Karpas-422 (cell line): Measurements from ENCODE around the gene HINFP. TPM values are rescaled to one million over a fixed set of nuclear protein-coding genes. Genes with fewer than 3 reads are reported as not detected.
"Not testable (repeated sequence)": the region's sequence is repeated elsewhere in the genome, so short reads cannot be mapped to it uniquely, and the experiment has no call there.

Experiments used
- DNase-seq: peaks from one replicate; pipeline ENCODE4 v3.0.0-alpha.2; 2015
- H2AFZ ChIP-seq: fragments of 200-600 bp; sonication (generic); 2 replicates; pipeline ENCODE4 v1.6.1; 2014; ENCODE audit warnings: antibody characterized with exemption, low read length, mixed read lengths
- H3K27ac ChIP-seq: fragments of 200-600 bp; sonication (generic); 2 replicates; pipeline ENCODE4 v1.5.1; 2014; ENCODE audit warnings: mild to moderate bottlenecking, low read length, moderate library complexity
- H3K27me3 ChIP-seq: fragments of 200-600 bp; sonication (generic); 2 replicates; pipeline ENCODE4 v1.6.1; 2014; ENCODE audit warnings: low read length, mixed read lengths
- H3K36me3 ChIP-seq: fragments of 200-600 bp; sonication (generic); 2 replicates; pipeline ENCODE4 v1.6.1; 2014; ENCODE audit warnings: low read length, mixed read lengths; ENCODE audit not compliant: insufficient read depth
- H3K4me1 ChIP-seq: fragments of 200-600 bp; sonication (generic); 2 replicates; pipeline ENCODE4 v1.6.1; 2014; ENCODE audit warnings: mild to moderate bottlenecking, low read length, mixed read lengths
- H3K4me2 ChIP-seq: fragments of 200-600 bp; sonication (generic); 2 replicates; pipeline ENCODE4 v1.6.1; 2014; ENCODE audit warnings: low read length, low read depth, mild to moderate bottlenecking; ENCODE audit not compliant: poor library complexity, severe bottlenecking
- H3K4me3 ChIP-seq: fragments of 200-600 bp; sonication (generic); 2 replicates; pipeline ENCODE4 v1.5.1; 2014; ENCODE audit warnings: mild to moderate bottlenecking, antibody characterized with exemption, low read length, mixed read lengths
- H3K79me2 ChIP-seq: fragments of 200-600 bp; sonication (generic); 2 replicates; pipeline ENCODE4 v1.6.1; 2014; ENCODE audit warnings: mild to moderate bottlenecking, low read length, mixed read lengths
- H3K9ac ChIP-seq: fragments of 200-600 bp; sonication (generic); 2 replicates; pipeline ENCODE4 v1.6.0; 2014; ENCODE audit warnings: low read length
- H3K9me2 ChIP-seq: fragments of 200-600 bp; sonication (generic), shearing (Covaris generic); replicated peaks from 2 replicates; pipeline ENCODE4 v1.6.0; 2014; ENCODE audit warnings: mild to moderate bottlenecking, low read length, moderate library complexity; ENCODE audit not compliant: insufficient read depth
- H3K9me3 ChIP-seq: fragments of 300-700, 200-600 bp; sonication (generic); 2 replicates; pipeline ENCODE4 v1.6.1; 2014; ENCODE audit warnings: low read length, mixed read lengths
- H4K20me1 ChIP-seq: fragments of 200-600 bp; sonication (generic); 2 replicates; pipeline ENCODE4 v1.6.1; 2014; ENCODE audit warnings: mild to moderate bottlenecking, antibody characterized with exemption, low read length, low read depth; ENCODE audit not compliant: insufficient read depth
- total RNA-seq: library from RNA; depleted of rRNA; stranded (reverse); fragments of >200 nt; shearing (Covaris generic); gene quantifications from 2 replicates; pipeline ENCODE4 v1.2.3, GENCODE V29; 2014; ENCODE audit warnings: low replicate concordance

Gene HINFP
- total RNA-seq, 1 experiment from 2014 or later = 22.4 TPM

DNA sequence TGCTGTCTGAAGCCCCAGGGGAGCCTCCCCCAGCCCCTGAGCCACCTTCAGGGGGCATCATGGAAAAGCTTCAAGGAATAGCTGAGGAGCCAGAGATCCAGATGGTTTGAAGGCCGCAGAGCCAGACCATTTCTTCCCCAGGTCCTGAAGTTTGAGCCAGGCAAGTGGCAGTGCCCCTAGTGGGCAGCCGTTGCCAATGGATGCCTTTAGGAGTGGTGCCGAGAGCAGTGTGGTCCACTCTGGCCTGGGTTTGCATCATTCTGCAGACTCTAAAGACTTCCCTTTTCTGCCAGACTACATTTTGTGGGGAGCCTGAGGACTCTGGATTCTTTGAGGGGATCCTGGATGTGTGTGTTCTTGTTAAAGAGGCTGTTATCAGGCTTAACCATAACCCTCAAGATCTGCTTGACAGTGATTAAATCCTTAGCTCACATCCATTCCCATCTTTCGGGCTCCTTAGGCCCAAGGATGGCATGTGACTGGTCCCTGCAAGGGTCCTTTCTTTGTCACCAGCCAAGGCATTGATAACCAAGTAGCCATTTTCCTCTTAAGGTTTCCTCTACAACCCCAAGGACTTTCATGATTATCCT, 13.1 kb downstream of the HINFP start:
- H3K27ac ChIP-seq = no peak overlapping the region
- H3K4me1 ChIP-seq = no peaks in the 10 kb centered on the region
- H4K20me1 ChIP-seq = no peaks in the 10 kb centered on the region
- H3K4me3 ChIP-seq = no peak overlapping the region
- no peaks in the 10 kb centered on the region for H3K79me2 ChIP-seq
- no peak overlapping the region for H3K9ac ChIP-seq
- H3K27me3 ChIP-seq = no peaks in the 10 kb centered on the region
- H3K9me2 ChIP-seq = no peaks in the 10 kb centered on the region
- H3K4me2 ChIP-seq = no peak overlapping the region
- H2AFZ ChIP-seq = no peak overlapping the region
- no peaks in the 10 kb centered on the region for H3K36me3 ChIP-seq
- peak; percentile 44 for DNase-seq
- H3K9me3 ChIP-seq = no peaks in the 10 kb centered on the region

DNA sequence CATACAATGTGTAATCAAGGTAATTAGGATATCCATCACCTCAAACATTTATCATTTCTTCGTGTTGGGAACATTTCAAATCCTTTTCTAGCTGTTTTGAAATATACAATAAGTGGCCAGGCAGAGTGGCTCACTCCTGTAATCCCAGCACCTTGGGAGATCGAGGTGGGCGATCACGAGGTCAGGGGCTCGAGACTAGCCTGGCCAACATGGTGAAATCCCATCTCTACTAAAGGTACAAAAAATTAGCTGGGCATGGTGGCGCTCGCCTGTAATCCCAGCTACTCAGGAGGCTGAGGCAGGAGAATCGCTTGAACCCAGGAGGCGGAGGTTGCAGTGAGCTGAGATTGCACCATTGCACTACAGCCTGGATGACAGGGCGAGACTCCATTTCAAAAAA, 17.9 kb downstream of the HINFP start:
- H3K4me1 ChIP-seq, H3K4me2 ChIP-seq, H3K4me3 ChIP-seq, H2AFZ ChIP-seq, H3K79me2 ChIP-seq, H3K9me2 ChIP-seq, H3K36me3 ChIP-seq, H3K9ac ChIP-seq, H3K9me3 ChIP-seq, H3K27me3 ChIP-seq, DNase-seq, H4K20me1 ChIP-seq, H3K27ac ChIP-seq: not testable (repeated sequence)

DNA sequence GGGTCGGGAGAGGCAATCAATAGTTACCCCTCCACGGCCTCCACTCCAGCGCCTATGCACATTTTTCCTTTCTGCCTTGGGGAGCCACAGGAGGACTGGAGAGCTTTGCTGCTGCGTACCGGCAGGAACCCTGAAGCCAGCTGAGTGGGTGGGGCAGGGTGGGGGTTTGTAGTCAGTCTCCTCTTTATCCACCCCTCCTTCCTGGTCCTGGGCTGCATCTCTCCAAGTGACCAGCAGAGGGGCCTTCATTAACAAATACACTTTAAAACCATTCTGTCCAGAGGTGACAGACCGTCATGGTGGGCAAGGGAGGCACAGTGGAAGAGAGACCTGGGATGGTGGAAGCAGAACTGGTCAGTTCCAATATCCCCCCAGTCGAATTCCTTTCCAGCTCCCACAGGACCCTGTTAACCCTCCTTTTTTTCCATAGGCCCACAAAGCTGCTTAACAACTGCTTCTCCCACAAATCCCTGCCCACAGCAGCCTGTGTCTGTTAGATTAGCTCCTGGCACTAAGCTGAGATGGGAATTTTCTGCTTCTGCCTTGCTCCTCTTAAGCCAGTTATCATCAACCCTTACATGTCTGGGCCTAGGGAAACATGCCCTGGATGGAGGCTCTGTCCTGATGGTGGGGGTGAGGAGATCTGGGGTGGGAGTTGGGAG, 23.6 kb downstream of the HINFP start:
- H3K9me2 ChIP-seq = no peaks in the 10 kb centered on the region
- H3K9me3 ChIP-seq = no peaks in the 10 kb centered on the region
- H3K79me2 ChIP-seq = no peaks in the 10 kb centered on the region
- H3K27me3 ChIP-seq = no peaks in the 10 kb centered on the region
- H3K36me3 ChIP-seq = no peaks in the 10 kb centered on the region
- H2AFZ ChIP-seq = no peak overlapping the region
- H3K27ac ChIP-seq = no peak overlapping the region
- peaks cover 9% of the 10 kb centered on the region for H3K4me1 ChIP-seq
- no peak overlapping the region for H3K9ac ChIP-seq
- H3K4me3 ChIP-seq = no peak overlapping the region
- no peaks in the 10 kb centered on the region for H4K20me1 ChIP-seq
- no peak overlapping the region for H3K4me2 ChIP-seq
- DNase-seq = peak; percentile 71

DNA sequence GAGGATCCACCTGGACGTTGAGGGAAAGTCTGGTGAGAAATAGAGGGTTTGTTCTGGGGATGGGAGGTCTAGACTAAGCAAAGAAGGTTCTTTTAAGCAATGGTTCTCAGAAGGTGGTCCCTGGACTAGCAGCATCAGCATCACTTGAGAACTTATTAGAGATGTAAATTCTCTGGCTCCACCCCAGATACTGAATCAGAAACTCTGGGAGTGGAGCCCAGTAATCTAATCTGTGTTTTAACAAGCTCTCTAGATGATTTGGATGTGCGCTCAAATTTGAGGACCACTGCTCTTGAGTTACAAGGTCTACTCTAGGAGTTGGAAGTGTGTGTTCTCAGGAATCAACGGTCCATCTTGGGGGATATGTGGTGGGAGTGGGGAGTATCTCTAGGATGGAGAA, 24.2 kb downstream of the HINFP start:
- no peak overlapping the region for H3K9ac ChIP-seq
- no peak overlapping the region for H3K4me2 ChIP-seq
- no peak for DNase-seq
- H3K79me2 ChIP-seq = no peaks in the 10 kb centered on the region
- H2AFZ ChIP-seq = no peak overlapping the region
- H3K27ac ChIP-seq = no peak overlapping the region
- no peaks in the 10 kb centered on the region for H3K9me2 ChIP-seq
- no peaks in the 10 kb centered on the region for H3K27me3 ChIP-seq
- no peaks in the 10 kb centered on the region for H3K36me3 ChIP-seq
- no peaks in the 10 kb centered on the region for H3K9me3 ChIP-seq
- peaks cover 9% of the 10 kb centered on the region for H3K4me1 ChIP-seq
- H4K20me1 ChIP-seq = no peaks in the 10 kb centered on the region
- no peak overlapping the region for H3K4me3 ChIP-seq

DNA sequence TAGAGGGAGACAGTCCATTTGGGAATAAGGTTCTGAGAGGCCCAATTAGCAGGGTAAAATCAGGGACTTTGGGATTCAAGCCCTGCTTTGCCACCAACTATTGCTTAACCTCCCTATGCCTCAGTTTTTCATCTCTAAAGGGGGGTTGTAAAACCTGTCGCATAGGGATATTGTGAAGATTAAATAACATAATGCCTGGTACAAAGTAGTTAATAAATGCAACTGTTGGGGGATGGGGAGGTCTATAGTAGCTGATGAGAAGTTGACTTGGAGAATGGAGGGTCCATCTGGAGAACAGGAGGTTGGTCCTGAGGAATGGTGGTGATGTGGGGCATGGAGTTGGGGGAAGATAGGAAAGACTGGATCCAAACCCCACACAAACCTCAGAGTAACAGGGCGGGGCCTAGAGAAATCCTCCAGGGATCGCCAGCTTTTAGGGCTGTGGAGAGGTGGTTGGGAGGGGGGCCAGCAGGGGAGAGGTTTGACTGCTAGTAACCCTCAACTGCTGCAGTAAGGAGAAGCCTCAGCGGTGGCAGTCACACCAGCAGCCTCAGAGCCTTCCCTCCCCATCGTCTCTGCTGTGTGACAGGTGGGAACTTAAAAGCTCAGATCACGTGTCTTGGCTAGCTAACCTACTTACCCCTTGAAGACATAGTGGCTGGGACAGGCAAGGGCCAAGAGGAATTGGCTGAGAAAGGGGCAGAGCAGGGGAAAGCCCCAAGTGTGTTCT, 26.4 kb downstream of the HINFP start:
- H3K9me3 ChIP-seq = no peaks in the 10 kb centered on the region
- no peak overlapping the region for H3K4me2 ChIP-seq
- H3K27ac ChIP-seq = no peak overlapping the region
- no peaks in the 10 kb centered on the region for H3K79me2 ChIP-seq
- no peak for DNase-seq
- H3K4me1 ChIP-seq = peaks cover 9% of the 10 kb centered on the region
- no peaks in the 10 kb centered on the region for H3K27me3 ChIP-seq
- H3K4me3 ChIP-seq = no peak overlapping the region
- no peaks in the 10 kb centered on the region for H3K36me3 ChIP-seq
- no peaks in the 10 kb centered on the region for H4K20me1 ChIP-seq
- H3K9me2 ChIP-seq = no peaks in the 10 kb centered on the region
- H3K9ac ChIP-seq = no peak overlapping the region
- no peak overlapping the region for H2AFZ ChIP-seq

DNA sequence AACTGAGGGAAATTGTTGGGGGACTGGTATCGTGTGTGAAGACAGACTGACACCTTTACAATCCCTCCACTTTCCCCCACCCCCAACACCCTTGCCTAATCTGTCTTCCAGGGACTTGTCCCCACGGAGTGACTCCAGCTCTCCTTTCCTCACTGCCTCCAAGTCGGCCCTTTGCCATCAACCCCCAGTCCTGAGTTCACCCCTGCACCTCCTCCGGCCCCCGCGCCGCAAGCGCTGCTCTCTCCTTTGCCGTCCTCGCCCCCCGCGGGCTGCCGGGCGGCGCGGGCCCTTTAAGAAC, 27.3 kb downstream of the HINFP start:
- no peak overlapping the region for H3K4me3 ChIP-seq
- H4K20me1 ChIP-seq = no peaks in the 10 kb centered on the region
- no peaks in the 10 kb centered on the region for H3K79me2 ChIP-seq
- no peaks in the 10 kb centered on the region for H3K9me3 ChIP-seq
- no peak overlapping the region for H3K9ac ChIP-seq
- H3K27me3 ChIP-seq = no peaks in the 10 kb centered on the region
- H3K36me3 ChIP-seq = no peaks in the 10 kb centered on the region
- no peak for DNase-seq
- H3K9me2 ChIP-seq = no peaks in the 10 kb centered on the region
- no peak overlapping the region for H3K27ac ChIP-seq
- H3K4me2 ChIP-seq = no peak overlapping the region
- peaks cover 9% of the 10 kb centered on the region for H3K4me1 ChIP-seq
- H2AFZ ChIP-seq = no peak overlapping the region

GRCh38 chr11:119149018-119149785, 27.8 kb downstream of the HINFP start, which contains the start of gene ABCG4:
TSS of gene ABCG4 (plus strand) at chr11:119149052. CDS start at chr11:119149966, 914 bp downstream.
- DNase-seq = no peak
- Histone ChIP-seq H3K79me2 (no peaks in the 10 kb centered on the region), H3K27ac (no peak within 1 kb of the TSS), H4K20me1 (no peaks in the 10 kb centered on the region), H3K27me3 (no peaks in the 10 kb centered on the region), H3K9me3 (no peaks in the 10 kb centered on the region), H2AFZ (no peak within 1 kb of the TSS), H3K36me3 (no peaks in the 10 kb centered on the region), H3K4me3 (no peak within 1 kb of the TSS), H3K9me2 (no peaks in the 10 kb centered on the region), H3K9ac (no peak within 1 kb of the TSS), H3K4me1 (peaks cover 9% of the 10 kb centered on the region), H3K4me2 (no peak within 1 kb of the TSS)

- DNase-seq = no peak
Observed at GRCh38 chr11:119149786-119150275, 28.5 kb downstream of the HINFP start.

More at GRCh38 chr11:119149786-119150275, 28.5 kb downstream of the HINFP start:
- H4K20me1 ChIP-seq = no peaks in the 10 kb centered on the region
- H3K9me3 ChIP-seq = no peaks in the 10 kb centered on the region
- peaks cover 9% of the 10 kb centered on the region for H3K4me1 ChIP-seq
- no peaks in the 10 kb centered on the region for H3K9me2 ChIP-seq
- H3K79me2 ChIP-seq = no peaks in the 10 kb centered on the region
- H3K36me3 ChIP-seq = no peaks in the 10 kb centered on the region
- no peak overlapping the region for H3K27ac ChIP-seq
- no peak overlapping the region for H3K4me2 ChIP-seq
- no peak overlapping the region for H2AFZ ChIP-seq
- no peak overlapping the region for H3K4me3 ChIP-seq
- no peak overlapping the region for H3K9ac ChIP-seq
- no peaks in the 10 kb centered on the region for H3K27me3 ChIP-seq
